LHCN-M2 (cell line): ENCODE measurements around the gene C17orf78. TPM values are rescaled to one million over a fixed set of nuclear protein-coding genes. Genes with fewer than 3 reads are reported as not detected.
A peak's percentile ranks its signal among the peaks of the same experiment; 100 is the strongest.
"Not testable (repeated sequence)": the region's sequence is repeated elsewhere in the genome, so short reads cannot be mapped to it uniquely, and the experiment has no call there.

Source experiments
- DNase-seq: peaks from one replicate; pipeline ENCODE4 v3.0.0-alpha.2; 2012; ENCODE audit warnings: low read depth
- polyA plus RNA-seq: library from polyadenylated mRNA; unstranded; fragments of >200 nt; gene quantifications from one replicate; pipeline ENCODE4 v1.2.1, GENCODE V29; 2012; ENCODE audit warnings: missing spikeins
- total RNA-seq: library from RNA; depleted of rRNA; stranded (reverse); fragments of >200 nt; gene quantifications from 2 replicates; pipeline ENCODE4 v1.2.3, GENCODE V29; 2014; rRNA removed

Gene C17orf78
- total RNA-seq, result not detected in 2 replicates
- not detected for polyA plus RNA-seq

GRCh38 chr17:37375706-37376105 is at the start of gene C17orf78:
Gene C17orf78, plus strand, starts transcription at chr17:37375985. Its CDS starts 108 bp downstream, at chr17:37376093.
- no peak for DNase-seq

- DNase-seq, result peak; percentile 82
Observed at GRCh38 chr17:37327341-37328090, 48.3 kb upstream of the C17orf78 start.

DNA sequence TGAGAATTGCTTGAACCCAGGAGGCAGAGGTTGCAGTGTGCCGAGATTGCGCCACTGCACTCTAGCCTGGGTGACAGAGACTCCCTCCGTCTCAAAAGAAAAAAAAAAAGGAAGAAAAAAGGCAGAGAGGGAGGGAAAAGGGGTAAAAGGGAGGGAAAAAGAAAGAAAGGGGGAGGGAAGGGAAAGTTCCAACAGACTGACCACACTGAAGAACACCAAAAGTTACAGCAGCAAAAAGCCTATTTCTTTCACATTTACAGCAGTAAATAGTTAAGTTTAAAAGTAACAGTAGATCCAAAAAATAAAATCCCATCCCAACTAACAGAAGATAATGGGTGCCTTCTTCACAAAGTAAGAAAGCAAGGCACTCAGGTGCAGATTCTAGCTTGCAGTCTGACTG is 36.9 kb upstream of the C17orf78 start:
- DNase-seq, result no peak

DNA sequence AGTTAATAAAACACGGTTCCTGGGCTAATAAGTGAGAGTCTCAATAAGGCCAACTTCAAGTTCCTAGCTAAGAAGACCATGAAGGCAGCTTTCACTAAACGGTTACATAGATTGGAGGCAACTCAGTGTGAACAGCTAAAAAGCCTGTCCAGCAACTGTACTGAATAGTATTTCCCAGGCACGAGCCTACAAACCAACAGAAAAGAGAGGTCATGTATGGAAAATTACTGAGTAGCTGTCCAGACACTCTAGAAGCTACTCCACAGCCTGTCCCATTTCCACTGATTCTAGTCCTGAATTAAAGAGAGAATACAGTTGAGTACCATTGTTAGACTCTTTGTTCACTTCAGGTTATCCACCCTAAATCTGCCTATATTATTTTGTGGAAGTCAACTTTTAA is 36.5 kb upstream of the C17orf78 start:
- no peak for DNase-seq

- DNase-seq, result no peak
Observed at GRCh38 chr17:37340804-37341203, 35.0 kb upstream of the C17orf78 start.

DNA sequence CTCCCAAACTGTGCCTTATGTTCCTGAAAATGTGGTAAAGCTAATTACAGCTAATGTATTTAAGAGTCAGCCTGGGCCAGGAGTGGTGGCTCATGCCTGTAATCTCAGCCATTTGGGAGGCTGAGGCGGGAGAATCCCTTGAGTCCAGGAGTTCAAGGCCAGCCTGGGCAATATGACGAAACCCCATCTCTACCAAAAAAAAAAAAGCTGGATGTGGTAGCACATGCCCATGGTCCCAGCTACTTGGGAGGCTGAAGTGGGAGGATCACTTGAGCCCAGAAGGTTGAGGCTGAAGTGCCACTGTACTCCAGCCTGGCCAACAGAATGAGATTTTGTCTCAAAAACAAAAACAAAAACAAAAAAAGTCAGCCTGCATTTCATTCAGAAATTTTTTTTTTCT is 33.2 kb upstream of the C17orf78 start:
- DNase-seq, result no peak

GRCh38 chr17:37344519-37344918 is 31.3 kb upstream of the C17orf78 start:
- DNase-seq, result no peak

GRCh38 chr17:37346863-37347402 is 28.9 kb upstream of the C17orf78 start:
- not testable (repeated sequence) for DNase-seq

- not testable (repeated sequence) for DNase-seq
Observed at GRCh38 chr17:37356796-37357569, 18.8 kb upstream of the C17orf78 start.

DNA sequence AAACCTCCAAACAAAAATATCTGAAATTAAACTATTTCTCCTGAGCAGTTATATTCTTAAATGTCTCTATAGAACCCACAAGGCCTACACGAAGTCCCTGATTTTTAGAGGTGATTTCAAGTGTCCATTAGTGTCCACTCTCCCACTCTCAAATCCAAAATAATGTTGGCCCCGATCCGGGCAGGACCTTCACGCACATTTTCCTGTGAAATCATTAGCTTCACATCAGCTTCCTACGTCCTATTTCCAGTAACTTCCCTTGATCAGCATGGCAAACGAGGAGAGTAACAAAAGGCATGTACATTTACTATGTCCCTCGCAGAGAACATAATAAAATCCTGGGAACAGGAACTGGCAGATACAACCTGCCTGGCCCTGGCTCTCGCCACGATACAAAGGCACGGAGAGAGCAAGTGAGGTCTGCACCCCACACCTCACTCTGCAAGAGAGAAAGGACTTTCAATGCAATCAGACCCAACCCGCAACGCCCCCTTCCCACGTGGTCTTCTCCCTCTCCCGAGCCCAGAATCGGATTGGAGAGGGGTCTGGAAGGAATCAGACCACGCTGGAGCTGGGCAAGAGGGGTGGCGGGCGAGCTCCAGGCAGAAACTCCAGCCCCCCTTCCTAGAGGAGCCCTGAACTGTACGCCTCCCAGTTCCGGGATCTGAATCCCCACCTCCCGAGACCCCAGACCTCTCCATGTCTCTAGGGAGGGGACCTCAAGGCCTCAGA is 17.5 kb upstream of the C17orf78 start:
- peak; percentile 50 for DNase-seq

GRCh38 chr17:37358830-37359681 is 16.7 kb upstream of the C17orf78 start:
- peak; percentile 95 for DNase-seq

- no peak for DNase-seq
Observed at GRCh38 chr17:37359682-37360188, 16.1 kb upstream of the C17orf78 start.

DNA sequence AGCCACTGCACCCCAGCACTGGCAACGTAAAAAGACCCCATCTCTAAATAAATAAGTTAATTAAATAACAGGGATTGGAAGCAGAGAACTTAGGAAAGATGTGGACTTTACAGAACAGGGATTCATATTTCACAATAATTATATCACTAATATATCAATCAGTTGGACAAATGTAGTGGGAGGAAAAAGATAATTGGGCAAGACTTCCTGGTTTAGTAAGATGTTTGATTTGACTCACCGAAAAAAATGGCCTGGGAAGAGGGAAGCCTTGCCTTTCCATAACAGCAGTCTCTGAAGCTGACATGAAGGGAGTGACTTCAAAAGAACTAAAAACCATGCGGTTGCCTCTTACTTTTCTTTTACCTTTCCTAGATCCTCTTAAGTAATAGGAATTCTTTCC is 15.2 kb upstream of the C17orf78 start:
- DNase-seq, result no peak

DNA sequence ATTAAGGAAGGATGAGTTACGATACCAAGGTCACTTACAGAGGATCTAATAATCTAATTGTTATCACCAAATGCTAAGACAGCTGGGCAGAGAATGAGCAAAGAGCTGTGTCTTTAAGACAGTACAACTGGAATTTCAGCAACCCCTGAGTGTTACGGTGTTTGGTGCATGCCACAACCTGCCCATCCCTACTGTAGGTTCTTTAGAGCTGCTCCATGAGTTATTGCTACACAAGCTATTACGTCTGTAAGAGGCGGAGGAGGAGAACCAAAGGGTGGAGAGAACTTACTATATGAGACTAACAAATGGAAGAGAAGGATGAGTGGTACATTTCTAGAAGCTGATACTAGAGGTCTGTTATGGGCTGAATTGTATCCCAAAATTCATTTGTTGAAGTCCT is 14.2 kb upstream of the C17orf78 start:
- no peak for DNase-seq

DNA sequence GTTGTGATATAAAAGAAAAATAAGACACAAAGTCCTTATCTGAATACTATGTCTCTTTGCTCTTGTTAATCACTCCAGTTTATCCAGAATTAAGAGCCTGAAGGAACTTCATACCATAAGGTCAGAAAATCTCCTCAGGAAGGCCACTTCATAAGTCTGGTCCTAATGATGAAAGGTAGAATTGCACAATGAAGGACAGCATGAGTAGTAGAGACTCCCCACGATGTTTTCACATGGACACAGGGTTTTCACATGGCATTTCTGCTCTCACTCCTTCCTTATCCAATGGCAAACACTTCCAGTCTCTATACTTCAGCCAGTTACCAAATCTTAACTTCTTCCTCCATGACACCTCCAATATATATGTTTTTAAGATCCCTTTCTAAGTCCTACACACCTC is 10.2 kb upstream of the C17orf78 start:
- DNase-seq, result no peak

DNA sequence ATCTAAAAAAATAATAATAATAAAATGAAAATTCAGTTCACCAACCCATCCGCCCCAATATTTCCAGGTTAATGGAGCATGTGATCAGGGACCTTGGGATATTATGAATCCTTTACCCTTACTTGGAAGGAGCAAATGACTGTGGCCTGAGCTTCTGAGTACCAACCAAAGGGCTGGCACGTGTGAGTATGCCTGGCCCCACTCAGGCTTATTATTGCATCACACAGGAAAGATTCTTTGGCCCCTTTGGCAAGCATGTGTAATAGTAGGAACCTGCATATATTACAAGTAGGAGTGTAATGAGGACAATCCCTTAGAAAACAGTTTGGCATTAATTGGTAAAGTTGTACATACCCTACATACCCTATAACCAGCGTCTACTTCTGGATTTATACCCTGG is 7.2 kb upstream of the C17orf78 start:
- DNase-seq, result no peak

DNA sequence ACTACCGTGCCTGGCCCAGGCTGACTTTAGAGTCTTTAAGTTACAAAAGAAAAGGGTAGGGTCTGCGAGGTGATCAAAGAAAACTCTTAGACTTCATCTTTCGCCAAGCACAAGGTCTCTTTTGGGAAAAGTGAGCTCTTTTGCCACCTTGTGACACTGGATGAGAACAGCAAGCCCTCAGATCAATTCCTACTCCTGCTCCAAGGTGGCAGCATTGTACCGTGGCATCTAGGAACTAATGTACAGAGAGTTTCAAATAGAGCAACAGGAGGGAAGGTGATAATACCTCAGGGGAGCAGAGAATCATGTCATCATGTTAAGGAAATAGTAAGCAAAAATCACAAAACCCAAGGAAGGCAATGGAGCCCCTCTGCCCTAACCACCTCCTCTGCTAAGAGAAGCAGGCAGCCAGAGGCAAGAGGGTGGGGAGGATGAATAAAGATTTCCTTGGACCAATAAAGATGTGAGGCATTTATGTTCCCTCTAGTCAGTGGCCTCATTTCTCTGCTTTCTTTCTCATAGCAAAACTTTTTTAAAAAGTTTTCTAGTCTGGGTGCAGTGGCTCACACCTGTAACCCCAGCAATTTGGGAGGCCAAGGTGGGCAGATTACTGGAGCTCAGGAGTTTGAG is 2.1 kb upstream of the C17orf78 start:
- DNase-seq, result peak; percentile 76

GRCh38 chr17:37382056-37382455 is 6.3 kb downstream of the C17orf78 start:
- DNase-seq, result no peak

GRCh38 chr17:37384560-37385149 is 8.9 kb downstream of the C17orf78 start:
- DNase-seq, result no peak

- no peak for DNase-seq
Observed at GRCh38 chr17:37385474-37385990, 9.7 kb downstream of the C17orf78 start.
